Activated CD4-positive, alpha-beta T cell treated with anti-CD3 and anti-CD28 coated beads for 36 hours (primary cell): ENCODE results near the gene OVAAL. TPM values are rescaled to one million over a fixed set of nuclear protein-coding genes. Genes with fewer than 3 reads are reported as not detected.
"Not testable (repeated sequence)": the region's sequence is repeated elsewhere in the genome, so short reads cannot be mapped to it uniquely, and the experiment has no call there.

ENCODE experiments used
- ATAC-seq: fragments of 200-7000 bp; cut with Tn5 transposase; one replicate; pipeline ENCODE4 v1.10.0; 2021; ENCODE audit warnings: mild to moderate bottlenecking, moderate library complexity
- CTCF ChIA-PET: fragments of 350-600 bp; sonication (Branson Sonifier 250); formaldehyde crosslinking; loops from one replicate; lab custom pipeline; 2021; ENCODE audit warnings: antibody characterized with exemption; lab: Charles Lee
- POLR2A ChIA-PET: fragments of 350-600 bp; sonication (Branson Sonifier 250); formaldehyde crosslinking; loops from one replicate; lab custom pipeline; 2021; ENCODE audit warnings: antibody characterized with exemption, inconsistent platforms; lab: Charles Lee
- DNase-seq: peaks from one replicate; pipeline ENCODE4 v3.0.0-alpha.2; 2020
- H3K27ac Mint-ChIP-seq: one replicate; pipeline ENCODE4 v1.8.0; 2021; ENCODE audit warnings: mixed read lengths
- H3K27me3 Mint-ChIP-seq: one replicate; pipeline ENCODE4 v1.8.0; 2021; ENCODE audit warnings: mixed read lengths
- H3K36me3 Mint-ChIP-seq: one replicate; pipeline ENCODE4 v1.8.0; 2021; ENCODE audit warnings: low read depth, mixed read lengths
- H3K4me1 Mint-ChIP-seq: one replicate; pipeline ENCODE4 v1.8.0; 2021; ENCODE audit warnings: mixed read lengths
- H3K4me3 Mint-ChIP-seq: one replicate; pipeline ENCODE4 v1.8.0; 2021; ENCODE audit warnings: mild to moderate bottlenecking, moderate library complexity, mixed read lengths
- H3K9me3 Mint-ChIP-seq: one replicate; pipeline ENCODE4 v1.8.0; 2021; ENCODE audit warnings: low read depth, mixed read lengths
- intact Hi-C, 2 experiments: fragments of 100-400 bp; cut with DNase I in 1 of 2; cut with micrococcal nuclease in 1 of 2; formaldehyde crosslinking; loops; one replicate each; pipeline versions ENCODE4 v1.14.2 to v1.15.1; 2022 to 2024; cut with DNase I, micrococcal nuclease
- total RNA-seq, 2 experiments: library from RNA; stranded (reverse); gene quantifications; one replicate each; pipeline ENCODE4 v1.2.3, GENCODE V29; 2021

Gene OVAAL
- total RNA-seq, 2 experiments from 2014 or later, result not detected

GRCh38 chr1:180540697-180541594 is 17.8 kb upstream of the OVAAL start:
- POLR2A ChIA-PET, result no interaction called here
- H3K36me3 Mint-ChIP-seq, result no peaks in the 10 kb centered on the region
- no peaks in the 10 kb centered on the region for H3K9me3 Mint-ChIP-seq
- H3K4me1 Mint-ChIP-seq, result no peaks in the 10 kb centered on the region
- H3K27me3 Mint-ChIP-seq, result peaks cover 4% of the 10 kb centered on the region
- H3K4me3 Mint-ChIP-seq, result no peak overlapping the region
- no peak overlapping the region for H3K27ac Mint-ChIP-seq
- intact Hi-C loops, result no loop called here
- ATAC-seq (no peak), DNase-seq (no peak)
- CTCF ChIA-PET, result interaction anchor here (0.6 to 1.0 kb wide), 4 partner anchors 9 to 44 kb away, joined by 3 read pairs; no protein-coding TSS in a partner anchor

- no peaks in the 10 kb centered on the region for H3K4me1 Mint-ChIP-seq
- POLR2A ChIA-PET, result no interaction called here
- H3K27me3 Mint-ChIP-seq, result no peaks in the 10 kb centered on the region
- CTCF ChIA-PET, result interaction anchor here (0.6 kb wide), 2 partner anchors 82 to 231 kb away, joined by 3 read pairs; no protein-coding TSS in a partner anchor
- H3K36me3 Mint-ChIP-seq, result no peaks in the 10 kb centered on the region
- intact Hi-C loops, result no loop called here
- ATAC-seq (no peak), DNase-seq (no peak)
- no peak overlapping the region for H3K27ac Mint-ChIP-seq
- no peaks in the 10 kb centered on the region for H3K9me3 Mint-ChIP-seq
- no peak overlapping the region for H3K4me3 Mint-ChIP-seq
Measured at GRCh38 chr1:180542113-180542837, 16.5 kb upstream of the OVAAL start.

DNA sequence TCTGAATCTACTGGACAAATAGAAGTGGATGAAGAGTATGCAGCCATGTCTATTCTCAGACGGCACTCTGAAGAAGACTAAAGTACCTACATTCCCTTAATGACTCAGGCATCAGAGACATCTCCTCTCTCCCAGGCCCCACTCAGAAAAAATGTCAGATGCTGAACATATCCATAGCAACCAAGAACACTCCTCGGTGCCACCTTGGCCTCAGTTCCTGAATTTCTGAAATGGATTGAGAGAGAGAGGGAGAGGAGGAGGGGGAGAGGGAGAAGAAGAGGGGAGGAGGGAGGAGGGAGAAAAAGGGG is 16.0 kb upstream of the OVAAL start:
- DNase-seq (no peak), ATAC-seq (no peak)
- ChIA-PET CTCF (interaction anchor here (0.6 kb wide), 1 partner anchor 231 kb away, joined by 3 read pairs; no protein-coding TSS in a partner anchor), POLR2A (no interaction called here)
- H3K9me3 Mint-ChIP-seq, result no peaks in the 10 kb centered on the region
- no peak overlapping the region for H3K4me3 Mint-ChIP-seq
- H3K4me1 Mint-ChIP-seq, result no peaks in the 10 kb centered on the region
- H3K27ac Mint-ChIP-seq, result no peak overlapping the region
- intact Hi-C loops, result no loop called here
- H3K36me3 Mint-ChIP-seq, result no peaks in the 10 kb centered on the region
- no peaks in the 10 kb centered on the region for H3K27me3 Mint-ChIP-seq

DNA sequence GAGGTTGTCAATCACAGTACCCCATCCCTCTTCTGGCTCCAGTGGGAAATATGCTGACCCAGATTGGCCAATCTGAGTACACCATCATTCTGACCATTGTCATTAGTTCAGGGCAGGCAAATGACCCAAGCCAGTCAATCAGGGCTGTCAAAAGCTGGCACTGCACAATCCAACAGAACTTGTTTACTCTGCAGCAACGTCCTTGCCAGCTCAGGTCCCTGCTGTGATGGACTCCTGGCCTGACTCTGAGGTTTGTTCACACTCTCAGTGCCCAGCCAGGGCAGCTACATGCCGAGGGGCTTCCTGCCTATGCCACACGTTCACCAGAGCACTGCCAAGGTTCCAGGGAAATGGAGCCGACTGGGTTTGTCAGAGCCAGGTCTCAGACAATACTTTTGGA is 14.7 kb upstream of the OVAAL start:
- ChIA-PET POLR2A (no interaction called here), CTCF (no interaction called here)
- Mint-ChIP-seq H3K27me3 (no peaks in the 10 kb centered on the region), H3K27ac (no peak overlapping the region), H3K9me3 (no peaks in the 10 kb centered on the region), H3K4me1 (no peaks in the 10 kb centered on the region), H3K36me3 (no peaks in the 10 kb centered on the region), H3K4me3 (no peak overlapping the region)
- intact Hi-C loops, result no loop called here
- no peak for DNase-seq
- no peak for ATAC-seq

GRCh38 chr1:180545991-180546390 is 12.8 kb upstream of the OVAAL start:
- H3K27ac Mint-ChIP-seq, result no peak overlapping the region
- intact Hi-C loops, result no loop called here
- ChIA-PET POLR2A (no interaction called here), CTCF (interaction anchor here (0.6 to 1.1 kb wide), 2 partner anchors 298 to 316 kb away, joined by 3 to 5 read pairs; no protein-coding TSS in a partner anchor)
- no peak overlapping the region for H3K4me3 Mint-ChIP-seq
- H3K4me1 Mint-ChIP-seq, result no peaks in the 10 kb centered on the region
- no peaks in the 10 kb centered on the region for H3K9me3 Mint-ChIP-seq
- no peaks in the 10 kb centered on the region for H3K36me3 Mint-ChIP-seq
- ATAC-seq, result peak; percentile 19
- H3K27me3 Mint-ChIP-seq, result no peaks in the 10 kb centered on the region
- no peak for DNase-seq

DNA sequence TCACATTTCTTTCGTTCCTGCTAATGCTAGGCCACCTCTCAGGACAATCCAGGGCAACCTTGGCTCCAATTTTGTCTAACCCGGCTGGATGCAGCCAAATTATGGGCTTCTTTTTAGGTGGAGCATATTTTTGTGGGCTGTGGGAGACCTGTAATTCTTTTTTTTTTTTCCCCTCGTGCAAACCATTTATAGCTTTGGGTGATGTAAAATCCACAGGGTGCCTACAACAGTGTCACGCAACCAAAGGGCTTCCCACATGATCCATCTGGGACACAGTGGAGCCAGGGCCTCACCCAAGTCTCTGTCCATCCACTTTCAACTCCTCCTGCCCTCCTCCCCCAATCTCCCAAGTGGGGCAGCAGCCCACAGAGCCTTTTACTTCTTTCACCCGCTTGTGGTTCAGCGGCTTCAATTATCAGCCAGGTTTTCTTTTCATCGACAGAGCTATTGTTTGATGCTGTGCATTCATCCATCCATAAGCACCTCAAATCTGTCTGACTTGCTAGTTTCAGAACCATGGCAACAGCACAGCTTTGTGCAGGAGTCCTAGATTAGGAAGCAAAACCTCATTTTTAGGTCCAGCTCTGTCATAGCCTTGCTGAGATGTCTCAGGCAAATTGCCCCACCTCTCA is 10.0 kb upstream of the OVAAL start:
- POLR2A ChIA-PET, result interaction anchor here (0.6 kb wide), 1 partner anchor 11 kb away, joined by 3 read pairs; no protein-coding TSS in a partner anchor
- no peak for ATAC-seq
- Mint-ChIP-seq H3K4me3 (no peak overlapping the region), H3K27ac (no peak overlapping the region), H3K4me1 (no peaks in the 10 kb centered on the region), H3K36me3 (no peaks in the 10 kb centered on the region), H3K27me3 (no peaks in the 10 kb centered on the region), H3K9me3 (no peaks in the 10 kb centered on the region)
- intact Hi-C loops, result no loop called here
- DNase-seq, result no peak
- CTCF ChIA-PET, result interaction anchor here (1.0 to 1.3 kb wide), 2 partner anchors 11 to 315 kb away, joined by 5 to 6 read pairs; no protein-coding TSS in a partner anchor

GRCh38 chr1:180549770-180550169 is 9.0 kb upstream of the OVAAL start:
- H3K27ac Mint-ChIP-seq, H3K4me3 Mint-ChIP-seq, H3K9me3 Mint-ChIP-seq, DNase-seq, ATAC-seq, intact Hi-C loops, H3K4me1 Mint-ChIP-seq, H3K27me3 Mint-ChIP-seq, H3K36me3 Mint-ChIP-seq, POLR2A ChIA-PET: not testable (repeated sequence)
- CTCF ChIA-PET, result interaction anchor here (0.7 to 1.1 kb wide), 2 partner anchors 9 to 17 kb away, joined by 3 read pairs; no protein-coding TSS in a partner anchor

GRCh38 chr1:180550241-180550640 is 8.5 kb upstream of the OVAAL start:
- DNase-seq (no peak), ATAC-seq (no peak)
- intact Hi-C loops, result no loop called here
- Mint-ChIP-seq H3K27ac (no peak overlapping the region), H3K27me3 (no peaks in the 10 kb centered on the region), H3K9me3 (no peaks in the 10 kb centered on the region), H3K36me3 (no peaks in the 10 kb centered on the region), H3K4me1 (no peaks in the 10 kb centered on the region), H3K4me3 (no peak overlapping the region)
- CTCF ChIA-PET, result interaction anchor here (0.7 to 1.1 kb wide), 3 partner anchors 10 to 34 kb away, joined by 3 read pairs; no protein-coding TSS in a partner anchor
- POLR2A ChIA-PET, result no interaction called here

DNA sequence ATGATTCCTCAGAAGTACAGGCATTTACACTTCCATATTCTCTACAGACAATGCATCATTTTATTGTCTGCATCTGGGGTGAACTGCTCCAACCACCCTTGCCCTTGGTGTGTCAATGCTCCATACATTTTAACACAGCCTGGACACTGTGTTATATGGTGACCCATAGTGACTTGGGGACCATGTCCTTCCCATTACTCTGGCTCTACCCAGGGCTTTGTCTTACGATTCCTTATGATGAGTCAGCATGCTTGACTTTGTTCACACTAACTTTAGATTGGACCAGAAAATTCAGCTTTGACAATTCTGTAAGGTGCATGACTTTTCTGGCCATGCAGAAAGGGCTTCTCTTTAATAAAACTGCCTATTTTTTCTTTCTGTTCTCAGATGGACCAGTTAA is 6.8 kb upstream of the OVAAL start:
- Mint-ChIP-seq H3K27ac (no peak overlapping the region), H3K4me1 (no peaks in the 10 kb centered on the region), H3K27me3 (peaks cover 2% of the 10 kb centered on the region), H3K9me3 (no peaks in the 10 kb centered on the region), H3K4me3 (no peak overlapping the region), H3K36me3 (no peaks in the 10 kb centered on the region)
- ChIA-PET POLR2A (no interaction called here), CTCF (interaction anchor here (0.7 to 2.0 kb wide), 4 partner anchors 16 to 312 kb away, joined by 3 to 7 read pairs (median 4); no protein-coding TSS in a partner anchor)
- ATAC-seq, result no peak
- intact Hi-C loops, result no loop called here
- no peak for DNase-seq

- H3K4me1 Mint-ChIP-seq, H3K27me3 Mint-ChIP-seq, DNase-seq, POLR2A ChIA-PET, H3K27ac Mint-ChIP-seq, ATAC-seq, H3K4me3 Mint-ChIP-seq, H3K36me3 Mint-ChIP-seq, H3K9me3 Mint-ChIP-seq, intact Hi-C loops: not testable (repeated sequence)
- CTCF ChIA-PET, result interaction anchor here (0.8 to 2.0 kb wide), 3 partner anchors 17 to 719 kb away, joined by 3 to 7 read pairs (median 4); no protein-coding TSS in a partner anchor
Measured at GRCh38 chr1:180553046-180553445, 5.7 kb upstream of the OVAAL start.

- Mint-ChIP-seq H3K27ac (no peak overlapping the region), H3K36me3 (no peaks in the 10 kb centered on the region), H3K9me3 (no peaks in the 10 kb centered on the region), H3K4me1 (no peaks in the 10 kb centered on the region), H3K27me3 (peaks cover 2% of the 10 kb centered on the region), H3K4me3 (no peak overlapping the region)
- CTCF ChIA-PET, result interaction anchor here (0.7 kb wide), 1 partner anchor 526 kb away, joined by 4 read pairs; no protein-coding TSS in a partner anchor
- ATAC-seq (no peak), DNase-seq (no peak)
- POLR2A ChIA-PET, result no interaction called here
- intact Hi-C loops, result no loop called here
Measured at GRCh38 chr1:180555411-180555810, 3.4 kb upstream of the OVAAL start.
